RWPE2 (cell line): ENCODE data around the gene IL2RA.

Experiments
- ATAC-seq: fragments of 200-7000 bp; cut with Tn5 transposase; 3 replicates; pipeline ENCODE4 v1.9.1; 2021; ENCODE audit warnings: low read depth
- DNase-seq: peaks from one replicate; pipeline ENCODE4 v3.0.0-alpha.2; 2020; ENCODE audit warnings: low spot score
- H3K27ac ChIP-seq: fragments of 450-650 bp; 2 replicates; pipeline ENCODE4 v1.5.1; 2017; ENCODE audit warnings: mild to moderate bottlenecking; ENCODE audit not compliant: poor library complexity, severe bottlenecking
- H3K27me3 ChIP-seq: fragments of 250-450 bp; sonication (Bioruptor Pico); 2 replicates; pipeline ENCODE4 v1.5.1; 2021; ENCODE audit warnings: mild to moderate bottlenecking, moderate library complexity; ENCODE audit not compliant: insufficient read depth, poor library complexity, severe bottlenecking
- H3K36me3 ChIP-seq: fragments of 250-450 bp; sonication (Bioruptor Pico); 2 replicates; pipeline ENCODE4 v1.5.1; 2020; ENCODE audit warnings: low read depth, mild to moderate bottlenecking, moderate library complexity
- H3K4me1 ChIP-seq: fragments of 250-450 bp; sonication (Bioruptor Pico); 2 replicates; pipeline ENCODE4 v1.5.1; 2021; ENCODE audit warnings: mild to moderate bottlenecking, moderate library complexity; ENCODE audit not compliant: insufficient read depth, poor library complexity, severe bottlenecking
- H3K4me3 ChIP-seq: fragments of 250-450 bp; sonication (Bioruptor Pico); 2 replicates; pipeline ENCODE4 v1.5.1; 2021; ENCODE audit warnings: mild to moderate bottlenecking, moderate library complexity; ENCODE audit not compliant: severe bottlenecking
- H3K9me3 ChIP-seq: fragments of 250-450 bp; sonication (Bioruptor Pico); 2 replicates; pipeline ENCODE4 v1.5.1; 2021; ENCODE audit warnings: mild to moderate bottlenecking, moderate library complexity; ENCODE audit not compliant: severe bottlenecking
- CTCF ChIP-seq: fragments of 450-650 bp; IDR thresholded peaks from one replicate; pipeline ENCODE4 v1.5.1; 2017; ENCODE audit warnings: mild to moderate bottlenecking, moderate library complexity; ENCODE audit not compliant: poor library complexity, severe bottlenecking

The IL2RA gene

GRCh38 chr10:6103591-6103990 lies 41.4 kb upstream of the IL2RA start:
- Histone ChIP-seq H3K4me3 (no peak overlapping the region), H3K9me3 (no peaks in the 10 kb centered on the region), H3K27me3 (no peaks in the 10 kb centered on the region), H3K4me1 (no peaks in the 10 kb centered on the region), H3K27ac (no peak overlapping the region), H3K36me3 (peaks cover 94% of the 10 kb centered on the region)
- ATAC-seq (no peak), DNase-seq (no peak)
- TF ChIP-seq CTCF = no peak

- no peak for DNase-seq
- no peaks in the 10 kb centered on the region for H3K9me3 ChIP-seq
- no peaks in the 10 kb centered on the region for H3K27me3 ChIP-seq
- H3K27ac ChIP-seq = no peak overlapping the region
- ATAC-seq = no peak
- H3K4me1 ChIP-seq = no peaks in the 10 kb centered on the region
- no peak overlapping the region for H3K4me3 ChIP-seq
- H3K36me3 ChIP-seq = peaks cover 94% of the 10 kb centered on the region
- TF ChIP-seq CTCF = no peak
These were observed 40.0 kb upstream of the IL2RA start for GRCh38 chr10:6102128-6102527.

GRCh38 chr10:6101181-6101580 lies 39.0 kb upstream of the IL2RA start:
- Histone ChIP-seq H3K27ac (no peak overlapping the region), H3K27me3 (no peaks in the 10 kb centered on the region), H3K9me3 (no peaks in the 10 kb centered on the region), H3K4me1 (no peaks in the 10 kb centered on the region), H3K36me3 (peaks cover 92% of the 10 kb centered on the region), H3K4me3 (no peak overlapping the region)
- no peak for ATAC-seq
- DNase-seq = no peak
- TF ChIP-seq CTCF = no peak

GRCh38 chr10:6100370-6100769 lies 38.2 kb upstream of the IL2RA start:
- DNase-seq (no peak), ATAC-seq (no peak)
- Histone ChIP-seq H3K9me3 (no peaks in the 10 kb centered on the region), H3K36me3 (peaks cover 83% of the 10 kb centered on the region), H3K27ac (no peak overlapping the region), H3K27me3 (no peaks in the 10 kb centered on the region), H3K4me1 (no peaks in the 10 kb centered on the region), H3K4me3 (no peak overlapping the region)
- no peak for TF ChIP-seq CTCF

- DNase-seq (no peak), ATAC-seq (no peak)
- Histone ChIP-seq H3K27me3 (no peaks in the 10 kb centered on the region), H3K9me3 (no peaks in the 10 kb centered on the region), H3K27ac (no peak overlapping the region), H3K4me1 (no peaks in the 10 kb centered on the region), H3K36me3 (peaks cover 63% of the 10 kb centered on the region), H3K4me3 (no peak overlapping the region)
- TF ChIP-seq CTCF = no peak
These were observed 36.0 kb upstream of the IL2RA start for GRCh38 chr10:6098156-6098555.
